Measurements from ENCODE around the gene PACSIN2.

DNA sequence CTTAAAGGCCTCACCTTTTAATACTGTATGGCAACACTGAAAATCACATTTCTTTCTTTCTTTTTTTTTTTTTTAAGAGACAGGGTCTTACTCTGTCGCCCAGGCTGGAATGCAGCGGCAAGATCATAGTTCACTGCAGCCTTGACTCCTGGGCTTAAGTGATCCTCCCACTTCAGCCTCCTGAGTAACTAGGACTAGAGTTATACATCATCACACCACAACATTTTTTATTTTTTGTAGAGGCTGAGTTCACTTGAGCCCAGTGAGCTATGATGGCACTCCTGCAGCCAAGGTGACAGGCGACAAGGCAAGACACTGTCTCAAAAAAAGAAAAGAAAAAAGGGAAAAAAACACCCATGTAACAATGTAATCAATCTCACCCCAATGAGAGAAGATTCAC is 167.8 kb downstream of the PACSIN2 start:
- TF ChIP-seq, protein P1, sequence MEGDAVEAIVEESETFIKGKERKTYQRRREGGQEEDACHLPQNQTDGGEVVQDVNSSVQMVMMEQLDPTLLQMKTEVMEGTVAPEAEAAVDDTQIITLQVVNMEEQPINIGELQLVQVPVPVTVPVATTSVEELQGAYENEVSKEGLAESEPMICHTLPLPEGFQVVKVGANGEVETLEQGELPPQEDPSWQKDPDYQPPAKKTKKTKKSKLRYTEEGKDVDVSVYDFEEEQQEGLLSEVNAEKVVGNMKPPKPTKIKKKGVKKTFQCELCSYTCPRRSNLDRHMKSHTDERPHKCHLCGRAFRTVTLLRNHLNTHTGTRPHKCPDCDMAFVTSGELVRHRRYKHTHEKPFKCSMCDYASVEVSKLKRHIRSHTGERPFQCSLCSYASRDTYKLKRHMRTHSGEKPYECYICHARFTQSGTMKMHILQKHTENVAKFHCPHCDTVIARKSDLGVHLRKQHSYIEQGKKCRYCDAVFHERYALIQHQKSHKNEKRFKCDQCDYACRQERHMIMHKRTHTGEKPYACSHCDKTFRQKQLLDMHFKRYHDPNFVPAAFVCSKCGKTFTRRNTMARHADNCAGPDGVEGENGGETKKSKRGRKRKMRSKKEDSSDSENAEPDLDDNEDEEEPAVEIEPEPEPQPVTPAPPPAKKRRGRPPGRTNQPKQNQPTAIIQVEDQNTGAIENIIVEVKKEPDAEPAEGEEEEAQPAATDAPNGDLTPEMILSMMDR (IDR thresholded peaks at IDR 0.05): no peak
- TF ChIP-seq, protein P2, sequence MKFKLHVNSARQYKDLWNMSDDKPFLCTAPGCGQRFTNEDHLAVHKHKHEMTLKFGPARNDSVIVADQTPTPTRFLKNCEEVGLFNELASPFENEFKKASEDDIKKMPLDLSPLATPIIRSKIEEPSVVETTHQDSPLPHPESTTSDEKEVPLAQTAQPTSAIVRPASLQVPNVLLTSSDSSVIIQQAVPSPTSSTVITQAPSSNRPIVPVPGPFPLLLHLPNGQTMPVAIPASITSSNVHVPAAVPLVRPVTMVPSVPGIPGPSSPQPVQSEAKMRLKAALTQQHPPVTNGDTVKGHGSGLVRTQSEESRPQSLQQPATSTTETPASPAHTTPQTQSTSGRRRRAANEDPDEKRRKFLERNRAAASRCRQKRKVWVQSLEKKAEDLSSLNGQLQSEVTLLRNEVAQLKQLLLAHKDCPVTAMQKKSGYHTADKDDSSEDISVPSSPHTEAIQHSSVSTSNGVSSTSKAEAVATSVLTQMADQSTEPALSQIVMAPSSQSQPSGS (CRISPR knock-in tag; IDR thresholded peaks at IDR 0.05; ENCODE audit: borderline replicate concordance, low read depth): no peak
- TF ChIP-seq NR2C2 (CRISPR knock-in tag; IDR thresholded peaks at IDR 0.05): no peak
- no peak for TF ChIP-seq ATF1 (CRISPR knock-in tag; IDR thresholded peaks at IDR 0.05)
- TF ChIP-seq NFE2L1 (CRISPR knock-in tag; IDR thresholded peaks at IDR 0.05): no peak
